HCT116 (cell line): ENCODE results near the gene RPL18A. TPM values are rescaled to one million over a fixed set of nuclear protein-coding genes. Genes with fewer than 3 reads are reported as not detected.
A peak's percentile ranks its signal among the peaks of the same experiment; 100 is the strongest.

ENCODE experiments used
- ATAC-seq: fragments of 200-7000 bp; cut with Tn5 transposase; 2 replicates; pipeline ENCODE4 v1.9.1; 2020; ENCODE audit warnings: mild to moderate bottlenecking, moderate library complexity
- BruUV-seq: library from RNA; stranded (reverse); fragments of 400-500 nt; replicated peaks from 2 replicates; lab custom pipeline; 2021; lab: Mats Ljungman, UMichigan
- CTCF ChIA-PET: fragments of 300-600 bp; sonication (Branson Sonifier 250); formaldehyde crosslinking; loops from one replicate; lab custom pipeline; 2021; ENCODE audit warnings: antibody characterized with exemption; lab: Charles Lee
- POLR2A ChIA-PET: fragments of 300-600, 350-600 bp; sonication (Branson Sonifier 250); formaldehyde crosslinking; loops from one replicate; lab custom pipeline; 2021; ENCODE audit warnings: antibody characterized with exemption; lab: Charles Lee
- RAD21 ChIA-PET, 2 experiments: fragments of 300-600 bp; sonication (Branson Sonifier 250); formaldehyde crosslinking; loops; one replicate each; lab custom pipeline; 2023; ENCODE audit warnings: low total read pairs in 2 of 2; ENCODE audit not compliant: uncharacterized antibody in 2 of 2, unreplicated experiment in 2 of 2, low non-redundant PET in 1 of 2; lab: Charles Lee
- DNase-seq: peaks from one replicate; pipeline ENCODE4 v3.0.0-alpha.2; 2010; ENCODE audit warnings: low read depth, low spot score
- H2AFZ ChIP-seq: fragments of 200-600 bp; shearing (Covaris generic), sonication (generic); 2 replicates; pipeline ENCODE4 v1.6.1; 2017; ENCODE audit warnings: low read depth, mixed run types, mixed read lengths, antibody characterized with exemption, low read length; ENCODE audit not compliant: poor library complexity, severe bottlenecking
- H3K27ac ChIP-seq: 2 replicates; pipeline ENCODE4 v1.5.1; 2012; ENCODE audit warnings: low read depth, low read length
- H3K27me3 ChIP-seq: fragments of 200-600 bp; sonication (generic); 2 replicates; pipeline ENCODE4 v1.6.1; 2016; ENCODE audit warnings: mixed run types, low read length, mixed read lengths; ENCODE audit not compliant: insufficient read depth
- H3K36me3 ChIP-seq, 2 experiments: fragments of 200-500 bp in 1 of 2; fragments of 200-600 bp in 1 of 2; sonication (Bioruptor generic) in 1 of 2; sonication (generic) in 1 of 2; 2 replicates each; pipeline versions ENCODE4 v1.5.1 to v1.6.1; 2014 to 2016; ENCODE audit warnings: low read length in 2 of 2, inconsistent platforms in 1 of 2, mixed read lengths in 1 of 2, mixed run types in 1 of 2; ENCODE audit not compliant: insufficient read depth in 2 of 2, control insufficient read depth in 1 of 2
- H3K4me1 ChIP-seq, 2 experiments: fragments of 200-600 bp in 1 of 2; sonication (generic) in 1 of 2; 2 replicates each; pipeline versions ENCODE4 v1.5.1 to v1.6.1; 2012 to 2017; ENCODE audit warnings: low read length in 2 of 2, inconsistent platforms in 1 of 2, mild to moderate bottlenecking in 1 of 2, mixed read lengths in 1 of 2, mixed run types in 1 of 2, moderate library complexity in 1 of 2; ENCODE audit not compliant: insufficient read depth in 2 of 2, control insufficient read depth in 1 of 2
- H3K4me2 ChIP-seq: fragments of 200-600 bp; sonication (generic); 2 replicates; pipeline ENCODE4 v1.6.1; 2017; ENCODE audit warnings: mixed run types, low read length, mixed read lengths
- H3K4me3 ChIP-seq, 2 experiments: fragments of 200-600 bp in 1 of 2; sonication (generic) in 1 of 2; replicated peaks in 1 of 2; 2 replicates each; pipeline ENCODE4 v1.5.1; 2011 to 2016; ENCODE audit warnings: low read length in 2 of 2, control low read depth in 1 of 2, low read depth in 1 of 2, mild to moderate bottlenecking in 1 of 2, mixed read lengths in 1 of 2, mixed run types in 1 of 2
- H3K79me2 ChIP-seq: fragments of 200-600 bp; sonication (generic); 2 replicates; pipeline ENCODE4 v1.6.1; 2017; ENCODE audit warnings: mild to moderate bottlenecking, mixed run types, low read length, moderate library complexity, mixed read lengths; ENCODE audit not compliant: insufficient read depth
- H3K9ac ChIP-seq: fragments of 200-600 bp; sonication (generic); 2 replicates; pipeline ENCODE4 v1.6.1; 2016; ENCODE audit warnings: low read length, mixed read lengths
- H3K9me2 ChIP-seq: fragments of 200-600 bp; sonication (generic), shearing (Covaris generic); 2 replicates; pipeline ENCODE4 v1.6.1; 2017; ENCODE audit warnings: mixed run types, mild to moderate bottlenecking, moderate library complexity; ENCODE audit not compliant: insufficient read depth
- H3K9me3 ChIP-seq, 2 experiments: fragments of 200-500 bp in 1 of 2; fragments of 200-600 bp in 1 of 2; sonication (Bioruptor generic) in 1 of 2; sonication (generic) in 1 of 2; 2 replicates each; pipeline ENCODE4 v1.6.1; 2014 to 2017; ENCODE audit warnings: low read length in 2 of 2, mixed read lengths in 2 of 2, inconsistent platforms in 1 of 2, low read depth in 1 of 2, mild to moderate bottlenecking in 1 of 2, mixed run types in 1 of 2, moderate library complexity in 1 of 2; ENCODE audit not compliant: control insufficient read depth in 1 of 2, insufficient read depth in 1 of 2
- H4K20me1 ChIP-seq: fragments of 200-600 bp; sonication (generic), shearing (Covaris generic); 2 replicates; pipeline ENCODE4 v1.6.1; 2017; ENCODE audit warnings: mixed run types, mild to moderate bottlenecking, moderate library complexity; ENCODE audit not compliant: insufficient read depth
- CBX3 ChIP-seq: IDR thresholded peaks from 2 replicates; pipeline ENCODE4 v1.6.1; 2012; ENCODE audit warnings: low read depth
- CEBPB ChIP-seq: IDR thresholded peaks from 2 replicates; pipeline ENCODE4 v1.6.1; 2012; ENCODE audit warnings: low read depth
- EGR1 ChIP-seq: IDR thresholded peaks from 2 replicates; pipeline ENCODE4 v1.6.1; 2012; ENCODE audit warnings: low read depth
- ELF1 ChIP-seq: IDR thresholded peaks from 2 replicates; pipeline ENCODE4 v1.6.1; 2012; ENCODE audit warnings: low read depth, borderline replicate concordance
- EZH2 ChIP-seq: fragments of 200-600 bp; sonication (generic); IDR thresholded peaks from 2 replicates; pipeline ENCODE4 v1.6.1; 2017; ENCODE audit warnings: antibody characterized with exemption, mixed run types
- EZH2phosphoT487 ChIP-seq: fragments of 200-600 bp; IDR thresholded peaks from 2 replicates; pipeline ENCODE4 v1.6.1; 2018; ENCODE audit warnings: antibody characterized with exemption, borderline replicate concordance
- JUND ChIP-seq: IDR thresholded peaks from 2 replicates; pipeline ENCODE4 v1.6.1; 2012
- POLR2AphosphoS5 ChIP-seq: IDR thresholded peaks from 2 replicates; pipeline ENCODE4 v1.6.1; 2011; ENCODE audit warnings: mild to moderate bottlenecking, low read depth, low read length, moderate library complexity
- REST ChIP-seq: IDR thresholded peaks from 2 replicates; pipeline ENCODE4 v1.6.1; 2012; ENCODE audit warnings: low read depth
- SIN3A ChIP-seq: IDR thresholded peaks from 2 replicates; pipeline ENCODE4 v1.6.1; 2012; ENCODE audit warnings: low read depth
- SP1 ChIP-seq: IDR thresholded peaks from 2 replicates; pipeline ENCODE4 v1.6.1; 2012; ENCODE audit warnings: low read depth
- TCF7L2 ChIP-seq: IDR thresholded peaks from 2 replicates; pipeline ENCODE4 v1.7.0; 2011; ENCODE audit warnings: borderline replicate concordance, inconsistent platforms; ENCODE audit not compliant: insufficient read depth, insufficient read length; ENCODE audit errors: extremely low read depth
- YY1 ChIP-seq: IDR thresholded peaks from 2 replicates; pipeline ENCODE4 v1.6.1; 2011; ENCODE audit warnings: low read length, low read depth, moderate library complexity, mild to moderate bottlenecking; ENCODE audit not compliant: insufficient replicate concordance; ENCODE audit errors: extremely low read depth
- ZBTB33 ChIP-seq: IDR thresholded peaks from 2 replicates; pipeline ENCODE4 v1.6.1; 2011; ENCODE audit warnings: mild to moderate bottlenecking, low read length, moderate library complexity; ENCODE audit not compliant: insufficient replicate concordance; ENCODE audit errors: extremely low read depth
- ZFX ChIP-seq: fragments of 450-650 bp; IDR thresholded peaks from 2 replicates; pipeline ENCODE4 v1.6.1; 2017
- ZNF274 ChIP-seq: fragments of 200-500 bp; sonication (Bioruptor generic); IDR thresholded peaks from 2 replicates; pipeline ENCODE4 v1.6.1; 2014; ENCODE audit warnings: mild to moderate bottlenecking, low read depth, low read length, inconsistent platforms
- intact Hi-C: fragments of 100-400 bp; cut with micrococcal nuclease; formaldehyde crosslinking; loops from 2 replicates; pipeline ENCODE4 v1.10.0; 2022
- total RNA-seq: library from RNA; stranded (reverse); gene quantifications from one replicate; pipeline ENCODE4 v1.2.1, GENCODE V29; 2021; ENCODE audit not compliant: unreplicated experiment
- TF ChIP-seq, protein P1 (sequence below), 3 experiments: fragments of 200-600 bp in 1 of 3; sonication (generic) in 1 of 3; IDR thresholded peaks in 2 of 3; conservative IDR thresholded peaks in 1 of 3; 2 replicates each; pipeline ENCODE4 v1.5.1; 2012 to 2017; ENCODE audit warnings: low read depth in 2 of 3, low read length in 2 of 3, antibody characterized with exemption in 1 of 3, borderline replicate concordance in 1 of 3, control low read depth in 1 of 3, mild to moderate bottlenecking in 1 of 3, mixed read lengths in 1 of 3, mixed run types in 1 of 3, moderate library complexity in 1 of 3; ENCODE audit not compliant: insufficient read depth in 1 of 3
- TF ChIP-seq, protein P2 (sequence below): IDR thresholded peaks from 2 replicates; pipeline ENCODE4 v1.6.1; 2012

Gene RPL18A
- total RNA-seq, 1 experiment from 2014 or later = 3,525 TPM

DNA sequence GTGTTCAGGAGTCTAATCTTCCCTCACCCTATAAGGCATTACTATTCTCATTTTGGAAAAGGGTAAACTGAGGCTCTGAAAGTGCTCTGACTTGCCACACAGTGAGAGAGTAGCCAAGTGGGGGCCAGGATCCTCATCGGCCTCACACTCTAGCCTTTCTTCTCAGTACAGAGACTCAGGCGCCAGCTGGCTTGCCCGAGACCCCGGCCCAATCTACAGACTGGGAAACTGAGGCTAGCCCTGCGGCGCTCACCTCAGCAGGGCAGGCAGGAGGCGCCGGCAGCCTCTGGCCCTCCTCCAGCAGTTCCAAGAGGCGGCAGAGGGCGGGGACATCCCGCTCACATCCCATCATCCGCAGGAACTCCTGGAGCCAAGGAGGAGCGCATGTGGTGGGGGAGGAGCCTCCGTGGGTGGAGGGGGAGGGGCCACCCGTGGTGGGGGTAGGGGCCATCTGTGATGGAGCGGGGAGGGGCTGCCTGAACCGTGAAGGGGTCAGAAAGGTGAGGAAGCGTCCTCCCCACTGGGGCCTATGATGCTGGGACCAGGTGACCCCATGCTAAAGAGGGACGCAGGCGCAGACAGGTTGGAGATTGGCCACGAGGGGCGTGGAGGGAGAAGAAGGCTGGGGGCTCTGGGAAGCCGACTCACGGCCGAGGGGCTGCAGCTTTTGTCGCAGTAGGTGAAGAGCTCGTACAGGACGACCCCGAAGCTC lies 29.7 kb upstream of the RPL18A start:
- H3K4me3 ChIP-seq = peak overlapping the region; percentile 52 to 68
- TF ChIP-seq POLR2AphosphoS5 = peak; percentile 52
- no peak for TF ChIP-seq ZFX
- no peak for TF ChIP-seq JUND
- no peak for TF ChIP-seq YY1
- TF ChIP-seq CEBPB = no peak
- no peak for TF ChIP-seq SP1
- TF ChIP-seq EGR1 = no peak; the same call in 1 of the 2 replicates
- TF ChIP-seq TCF7L2 = peak; percentile 15
- TF ChIP-seq EZH2phosphoT487 = no peak
- TF ChIP-seq ZBTB33 = no peak
- TF ChIP-seq ZNF274 = no peak
- no peak for TF ChIP-seq EZH2
- TF ChIP-seq REST = no peak
- no peak for TF ChIP-seq ELF1
- TF ChIP-seq CBX3 = no peak
- no peak for TF ChIP-seq SIN3A
- TF ChIP-seq, protein P1, sequence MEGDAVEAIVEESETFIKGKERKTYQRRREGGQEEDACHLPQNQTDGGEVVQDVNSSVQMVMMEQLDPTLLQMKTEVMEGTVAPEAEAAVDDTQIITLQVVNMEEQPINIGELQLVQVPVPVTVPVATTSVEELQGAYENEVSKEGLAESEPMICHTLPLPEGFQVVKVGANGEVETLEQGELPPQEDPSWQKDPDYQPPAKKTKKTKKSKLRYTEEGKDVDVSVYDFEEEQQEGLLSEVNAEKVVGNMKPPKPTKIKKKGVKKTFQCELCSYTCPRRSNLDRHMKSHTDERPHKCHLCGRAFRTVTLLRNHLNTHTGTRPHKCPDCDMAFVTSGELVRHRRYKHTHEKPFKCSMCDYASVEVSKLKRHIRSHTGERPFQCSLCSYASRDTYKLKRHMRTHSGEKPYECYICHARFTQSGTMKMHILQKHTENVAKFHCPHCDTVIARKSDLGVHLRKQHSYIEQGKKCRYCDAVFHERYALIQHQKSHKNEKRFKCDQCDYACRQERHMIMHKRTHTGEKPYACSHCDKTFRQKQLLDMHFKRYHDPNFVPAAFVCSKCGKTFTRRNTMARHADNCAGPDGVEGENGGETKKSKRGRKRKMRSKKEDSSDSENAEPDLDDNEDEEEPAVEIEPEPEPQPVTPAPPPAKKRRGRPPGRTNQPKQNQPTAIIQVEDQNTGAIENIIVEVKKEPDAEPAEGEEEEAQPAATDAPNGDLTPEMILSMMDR (IDR thresholded peaks at IDR 0.05 in 2 of 3, conservative IDR thresholded peaks at IDR 0.05 in 1 of 3; ENCODE audit: borderline replicate concordance in 1 of 3, insufficient read depth in 1 of 3, low read depth in 2 of 3, low read length in 2 of 3) = 0 out of 6 replicates have a peak, but pooled peaks of 1 of the 3 experiments have one; percentile 16
- TF ChIP-seq, protein P2, sequence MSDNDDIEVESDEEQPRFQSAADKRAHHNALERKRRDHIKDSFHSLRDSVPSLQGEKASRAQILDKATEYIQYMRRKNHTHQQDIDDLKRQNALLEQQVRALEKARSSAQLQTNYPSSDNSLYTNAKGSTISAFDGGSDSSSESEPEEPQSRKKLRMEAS = peak; percentile 54; the same call in 1 of the 2 replicates

More for the DNA sequence above, 29.7 kb upstream of the RPL18A start:
- POLR2A ChIA-PET = interaction anchor here (0.6 to 2.4 kb wide), 10 partner anchors 12 to 177 kb away, joined by 3 to 37 read pairs (median 5); partner anchors contain the start of genes B3GNT3 and RPL18A
- Histone ChIP-seq H3K27ac (peak overlapping the region; percentile 97), H3K9ac (peak overlapping the region; percentile 71), H3K4me1 (peaks cover 12 to 26% of the 10 kb centered on the region in 2 experiments), H4K20me1 (no peaks in the 10 kb centered on the region), H3K9me2 (no peaks in the 10 kb centered on the region), H3K79me2 (no peaks in the 10 kb centered on the region), H3K36me3 (no peaks in the 10 kb centered on the region), H3K9me3 (no peaks in the 10 kb centered on the region), H3K4me2 (peak overlapping the region; percentile 95), H3K27me3 (no peaks in the 10 kb centered on the region), H2AFZ (peak overlapping the region; percentile 23)
- DNase-seq = peak; percentile 72
- intact Hi-C loops = no loop called here
- ATAC-seq = peak; percentile 79
- RAD21 ChIA-PET = interaction anchor here (0.6 to 1.0 kb wide), 3 partner anchors 13 to 28 kb away, joined by 3 to 4 read pairs (median 3); no protein-coding TSS in a partner anchor
- CTCF ChIA-PET = interaction anchor here (0.6 to 1.4 kb wide), 8 partner anchors 10 to 389 kb away, joined by 3 to 17 read pairs (median 4); partner anchors contain the start of gene RPL18A
- BruUV-seq = TSS peak; percentile 47
